HG03565 (cell line): Measurements from ENCODE around the gene SEC22B.
A peak's percentile ranks its signal among the peaks of the same experiment; 100 is the strongest.
"Not testable (repeated sequence)": the region's sequence is repeated elsewhere in the genome, so short reads cannot be mapped to it uniquely, and the experiment has no call there.

Experiments
- ATAC-seq: cut with Tn5 transposase; IDR thresholded peaks from one replicate; pipeline ENCODE4 v1.9.1; 2021; ENCODE audit warnings: mild to moderate bottlenecking, moderate library complexity; ENCODE audit not compliant: unreplicated experiment

Gene SEC22B

DNA sequence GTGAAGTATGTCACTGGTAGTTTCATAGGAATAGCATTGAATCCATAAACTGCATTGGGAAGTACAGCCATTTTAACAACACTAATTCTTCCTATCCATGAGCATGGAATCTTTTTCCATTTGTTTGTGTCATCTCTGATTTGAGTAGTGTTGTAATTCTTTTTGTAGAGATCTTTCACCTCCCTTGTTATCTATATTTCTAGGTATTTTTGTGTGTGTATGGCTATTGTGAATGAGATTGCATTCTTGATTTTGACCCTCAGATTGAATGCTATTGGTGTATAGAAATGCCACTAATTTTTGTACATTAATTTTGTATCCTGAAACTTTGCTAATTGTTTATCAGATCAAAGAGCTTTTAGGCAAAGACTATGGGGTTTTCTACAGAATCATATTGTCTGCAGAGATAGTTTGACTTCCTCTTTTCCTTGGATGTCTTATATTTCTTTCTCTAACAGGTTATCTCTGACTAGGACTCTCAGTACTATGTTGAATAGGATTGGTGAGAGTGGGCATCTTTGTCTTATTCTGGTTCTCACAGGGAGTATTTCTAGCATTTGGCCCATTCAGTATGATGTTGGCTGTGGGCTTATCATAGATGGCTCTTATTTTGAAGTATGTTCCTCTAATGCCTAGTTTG lies 26.8 kb downstream of the SEC22B start:
- ATAC-seq: not testable (repeated sequence)

DNA sequence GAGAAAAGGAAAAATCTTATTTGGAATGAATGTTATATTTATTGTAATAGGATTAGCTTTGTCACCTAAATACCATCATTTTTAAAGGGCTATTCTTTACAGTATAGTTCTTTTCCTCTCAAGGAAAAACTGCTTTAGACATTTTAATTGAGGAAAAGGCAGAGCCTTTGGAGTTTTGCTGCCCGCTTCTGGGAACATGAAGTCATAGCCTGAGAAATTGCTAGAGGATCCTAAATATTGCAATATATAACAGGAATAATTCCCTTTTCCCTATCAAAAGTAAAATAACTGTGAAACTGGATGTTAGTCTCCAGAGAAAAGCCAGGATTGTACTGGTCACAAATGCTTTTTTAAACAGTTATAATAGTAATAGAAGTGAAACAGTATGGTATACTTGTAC lies 30.5 kb downstream of the SEC22B start:
- not testable (repeated sequence) for ATAC-seq

DNA sequence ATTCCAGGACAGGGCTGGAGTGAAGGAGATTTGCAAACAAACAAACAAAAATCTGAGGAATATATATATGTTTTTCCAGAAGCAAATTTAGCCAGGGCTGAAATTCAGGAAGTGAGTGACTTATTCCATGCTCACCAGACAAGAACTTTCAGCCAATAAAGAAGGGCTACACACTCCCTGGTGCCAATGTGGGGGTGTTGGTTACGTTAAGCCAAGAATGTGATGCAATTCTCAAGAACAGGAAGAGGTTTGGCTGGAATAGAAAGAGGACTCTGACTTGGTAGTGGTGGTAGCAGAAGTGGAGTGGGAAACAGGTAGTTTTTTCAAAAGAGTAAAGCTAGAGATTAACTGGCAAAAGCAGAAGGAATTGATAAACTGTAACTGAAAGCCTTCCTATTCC lies 31.7 kb downstream of the SEC22B start:
- not testable (repeated sequence) for ATAC-seq

DNA sequence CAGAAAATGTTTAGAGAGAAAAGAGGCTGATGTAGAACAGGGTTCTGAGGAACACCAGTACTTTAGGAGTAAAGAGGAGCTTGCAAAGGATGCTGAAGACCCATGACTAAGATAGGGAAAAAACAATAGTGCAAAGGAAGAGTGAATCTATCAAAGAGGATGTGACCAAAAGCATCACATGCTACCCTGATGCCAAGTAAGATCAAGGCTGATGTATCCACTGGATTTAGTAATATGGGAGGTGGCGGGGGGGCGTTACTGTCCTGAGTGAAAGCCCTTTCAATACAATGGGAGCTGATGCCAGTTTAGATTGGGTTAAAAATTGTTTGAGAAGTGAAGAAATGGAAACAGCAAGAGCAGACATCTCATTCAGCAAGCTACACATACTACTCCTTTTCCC lies 32.2 kb downstream of the SEC22B start:
- not testable (repeated sequence) for ATAC-seq

DNA sequence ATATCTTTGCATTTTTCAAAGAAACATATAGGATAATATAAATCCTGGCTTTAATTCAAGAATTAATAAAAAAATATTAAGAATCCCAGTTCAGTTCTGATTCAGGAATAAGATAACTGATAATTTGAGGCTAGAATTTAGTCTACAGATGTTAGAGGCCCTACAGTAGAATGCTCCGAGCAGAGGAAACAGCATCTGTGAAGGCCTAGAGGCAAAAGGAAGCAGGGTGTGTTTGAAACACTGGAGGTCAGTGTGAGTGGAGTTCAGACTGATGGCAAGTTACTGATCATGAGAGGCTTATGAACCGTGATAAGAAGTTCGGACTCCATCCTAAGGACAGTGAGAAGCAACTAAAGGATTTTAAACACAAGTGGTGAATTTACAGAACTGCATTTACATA lies 33.0 kb downstream of the SEC22B start:
- ATAC-seq: not testable (repeated sequence)

DNA sequence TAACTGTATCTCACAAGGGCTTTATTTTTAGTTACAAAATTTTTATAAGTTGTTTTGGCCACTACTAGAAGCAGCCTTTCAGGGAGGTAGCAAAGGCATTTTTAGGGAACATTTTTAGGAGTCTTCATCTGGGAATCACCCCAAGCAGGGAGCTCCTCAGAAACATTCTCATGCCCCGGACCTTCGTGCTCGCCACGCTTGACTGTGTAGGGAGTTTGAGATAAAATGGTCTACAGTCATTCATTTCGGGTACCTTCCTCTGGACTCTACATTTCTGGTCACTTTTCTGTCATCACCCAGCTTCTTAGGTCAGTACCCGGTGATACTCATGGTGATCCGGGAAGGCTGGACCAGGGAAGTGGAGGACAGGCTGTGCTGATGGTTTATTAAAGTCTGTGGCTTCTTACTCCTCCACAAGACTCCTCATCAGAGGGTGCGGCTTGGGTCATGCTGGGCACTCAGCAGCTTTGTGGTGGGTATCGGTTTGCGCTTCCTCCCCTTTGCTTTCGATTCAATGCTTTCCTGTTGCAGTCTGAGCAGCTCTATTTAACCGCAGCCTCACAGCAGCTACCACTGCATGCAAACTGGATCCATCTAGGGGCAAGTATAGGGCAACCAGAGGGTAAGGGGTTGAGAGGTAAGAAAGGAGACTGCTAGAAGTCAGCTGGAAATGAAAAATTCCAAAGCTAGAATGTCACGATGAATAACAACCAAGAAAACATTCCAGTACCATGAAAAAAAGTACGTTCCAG lies 33.6 kb downstream of the SEC22B start:
- ATAC-seq: peak; percentile 91

DNA sequence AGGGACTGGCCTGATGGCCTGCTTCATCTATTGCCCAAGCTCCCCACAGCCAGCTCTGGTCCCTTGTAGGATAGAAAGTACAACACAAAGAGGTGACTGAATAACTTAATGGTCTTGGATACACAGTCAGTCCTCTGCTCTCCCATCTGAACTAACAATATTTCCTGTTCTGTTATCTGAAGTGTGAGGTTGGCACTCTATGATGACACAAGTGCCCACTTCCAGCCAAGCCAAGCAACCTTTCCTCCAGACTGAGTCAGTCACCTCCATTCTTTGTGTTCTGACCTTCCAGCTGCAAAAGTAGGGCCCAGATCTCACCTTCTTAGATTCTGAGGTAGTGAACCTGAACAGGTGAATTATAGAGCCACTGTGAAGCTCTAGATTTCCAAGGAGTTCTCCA lies 34.5 kb downstream of the SEC22B start:
- not testable (repeated sequence) for ATAC-seq

DNA sequence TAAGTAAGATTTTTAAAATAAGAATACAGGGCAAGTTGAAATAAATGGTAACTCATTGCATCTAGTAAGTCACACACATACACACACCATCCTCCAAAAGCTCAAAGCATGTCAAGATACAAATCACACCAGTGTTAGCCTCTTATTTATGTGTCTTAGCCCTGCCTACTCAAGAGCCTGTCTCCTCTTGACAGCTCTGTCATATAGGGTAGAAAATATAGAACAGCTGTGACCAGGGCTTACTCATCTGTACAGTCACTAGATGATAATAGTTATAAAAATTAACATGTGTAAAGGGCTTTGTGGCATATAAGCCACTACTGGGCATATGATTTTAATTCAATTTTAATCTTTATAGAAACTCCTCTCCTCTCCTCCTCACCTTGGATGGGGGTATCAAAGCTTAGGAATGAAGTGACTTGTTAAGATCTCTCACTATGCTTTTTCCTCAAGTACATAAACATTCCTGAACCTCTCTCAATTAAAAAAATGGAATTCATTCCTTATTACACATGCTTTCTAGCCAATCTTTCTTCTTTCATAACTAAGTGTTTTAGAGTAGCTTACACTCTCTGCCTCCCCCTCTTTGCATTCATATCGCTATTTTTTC lies 35.6 kb downstream of the SEC22B start:
- ATAC-seq: not testable (repeated sequence)

DNA sequence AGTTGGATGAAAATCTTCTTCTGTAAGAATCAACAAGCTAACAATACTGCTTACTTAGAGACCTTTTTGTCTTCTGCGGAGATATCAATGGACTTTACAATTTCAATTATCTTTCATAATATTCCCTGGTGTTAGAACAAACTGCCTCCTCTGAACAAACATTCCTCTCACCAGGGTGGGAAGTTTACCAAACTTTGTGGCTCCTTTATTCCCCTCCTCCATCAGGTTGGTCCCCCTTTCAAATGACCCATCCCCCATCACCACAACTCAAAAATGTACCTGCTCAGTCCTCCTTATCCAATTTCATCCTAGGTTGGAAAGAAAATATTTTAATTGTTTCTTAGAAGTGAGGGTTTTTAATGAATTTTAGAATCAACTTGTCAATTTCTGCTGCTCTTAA lies 40.2 kb downstream of the SEC22B start:
- ATAC-seq: not testable (repeated sequence)

DNA sequence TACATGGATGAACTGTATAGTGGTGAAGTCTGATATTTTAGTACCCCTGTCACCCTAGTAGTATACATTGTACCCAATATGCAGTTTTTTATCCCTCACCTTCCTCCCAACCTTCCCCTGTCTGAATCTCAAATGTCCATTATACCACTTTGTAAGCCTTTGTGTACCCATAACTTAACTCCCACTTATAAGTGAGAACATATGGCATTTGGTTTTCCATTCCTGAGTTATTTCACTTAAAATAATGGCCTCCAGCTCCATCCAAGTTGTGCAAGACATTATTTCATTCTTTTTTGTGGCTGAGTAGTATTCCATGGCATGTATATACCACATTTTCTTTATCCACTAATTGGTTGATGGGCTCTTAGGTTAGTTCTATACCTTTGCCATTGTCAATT lies 42.4 kb downstream of the SEC22B start:
- ATAC-seq: not testable (repeated sequence)

DNA sequence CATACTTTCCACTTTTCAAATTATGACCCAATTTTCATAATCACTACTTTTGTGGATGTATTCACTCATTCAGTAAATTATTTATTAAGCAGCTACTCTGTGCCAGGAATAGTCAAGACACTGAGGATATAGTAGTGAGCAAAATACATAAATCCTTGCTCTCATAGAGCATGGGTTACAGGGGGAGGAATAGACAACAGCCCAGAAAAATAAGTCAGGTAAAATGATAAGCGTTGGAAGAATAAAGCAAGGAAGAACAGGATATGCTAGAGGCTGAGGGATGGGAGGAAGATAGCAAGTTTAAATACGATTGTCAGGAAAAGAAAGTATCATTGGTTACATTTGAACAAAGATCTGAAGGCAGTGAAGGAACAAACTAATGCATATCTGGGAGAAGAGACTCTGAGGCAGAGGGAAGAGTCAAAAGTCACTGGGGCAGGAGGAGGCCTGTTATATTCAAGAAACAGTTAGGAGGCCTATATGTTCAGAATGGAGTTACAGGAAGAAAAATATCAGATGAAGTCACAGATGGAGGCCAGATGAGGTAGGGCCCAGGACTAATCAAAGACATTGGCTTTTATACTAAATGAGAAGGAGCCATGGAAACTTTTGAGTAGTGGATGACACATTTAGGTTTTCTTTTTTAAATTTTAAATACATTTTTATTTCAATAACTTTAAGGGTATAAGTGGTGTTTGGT lies 42.9 kb downstream of the SEC22B start:
- ATAC-seq: no peak

DNA sequence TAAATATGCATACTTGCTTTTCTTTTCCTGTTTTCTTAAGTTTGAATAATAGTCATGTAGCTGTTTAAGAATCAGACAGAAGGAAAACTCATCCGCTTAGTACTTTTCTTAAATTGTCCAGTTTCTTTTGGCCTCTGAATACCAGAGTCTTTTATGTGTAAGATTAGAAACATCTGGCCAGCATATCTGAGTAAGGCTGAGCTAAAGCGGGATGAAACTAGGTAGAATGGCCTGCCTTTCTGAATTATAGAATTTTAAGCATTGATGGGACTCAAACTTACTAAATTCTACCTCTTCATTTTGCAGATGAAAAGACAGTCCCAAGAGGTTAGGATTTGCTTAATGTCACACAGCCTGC lies 43.9 kb downstream of the SEC22B start:
- ATAC-seq: not testable (repeated sequence)

DNA sequence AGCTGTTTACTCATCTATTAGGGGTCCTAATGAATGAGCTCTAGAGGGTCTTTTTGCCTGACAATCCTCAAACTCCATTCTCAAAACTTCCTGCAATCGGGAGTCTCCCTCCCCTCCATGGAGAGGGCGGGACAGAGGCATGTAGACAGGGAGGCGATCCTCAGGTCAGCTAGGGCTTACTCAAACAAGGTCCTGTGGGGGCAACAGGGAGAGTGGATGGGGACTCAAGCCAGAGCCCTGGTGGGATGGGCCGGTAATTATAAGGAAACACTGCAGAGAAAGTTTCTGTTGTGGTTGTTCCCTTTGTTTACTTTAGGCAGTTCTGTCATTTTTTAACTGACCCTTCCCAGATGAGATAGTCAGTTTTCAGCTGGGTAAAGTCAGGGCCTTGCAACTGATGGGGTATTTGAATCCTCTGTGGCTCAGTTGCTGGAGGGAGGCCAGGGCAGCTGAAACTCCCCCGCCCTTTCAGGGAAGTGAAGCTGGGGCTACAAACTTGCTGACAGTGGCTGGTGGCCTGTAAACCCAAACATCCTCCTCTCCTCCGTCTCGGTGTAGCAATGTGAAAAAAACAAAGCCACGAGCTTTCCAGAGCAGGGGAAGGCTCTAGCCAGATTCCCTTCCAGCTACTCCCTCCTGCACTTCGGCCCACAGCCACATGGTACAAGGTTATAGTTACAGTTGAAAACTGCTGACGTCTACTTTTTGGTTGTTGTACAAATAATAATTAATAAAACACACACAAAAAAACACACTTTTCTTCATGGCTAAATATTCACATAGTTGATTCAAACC lies 44.5 kb downstream of the SEC22B start:
- ATAC-seq: peak; percentile 59

DNA sequence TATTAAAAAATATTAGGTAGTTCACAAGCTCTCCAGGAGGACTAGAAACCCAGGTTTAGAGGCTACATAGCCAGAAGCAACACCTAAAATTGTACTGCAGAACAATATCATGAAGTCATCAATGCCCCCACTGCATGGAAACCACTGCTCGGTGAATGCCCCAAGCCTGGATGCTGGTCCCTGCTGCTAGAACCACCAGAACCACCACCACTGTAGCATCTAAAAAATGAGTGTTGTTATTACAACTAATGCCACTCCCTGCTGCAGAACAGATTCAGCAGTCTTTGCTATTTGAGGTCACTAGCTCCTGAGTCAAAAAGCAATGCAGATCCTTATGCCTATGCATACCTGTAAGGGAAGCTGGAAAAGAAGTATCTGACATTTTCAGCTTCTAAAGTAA lies 48.4 kb downstream of the SEC22B start:
- not testable (repeated sequence) for ATAC-seq

DNA sequence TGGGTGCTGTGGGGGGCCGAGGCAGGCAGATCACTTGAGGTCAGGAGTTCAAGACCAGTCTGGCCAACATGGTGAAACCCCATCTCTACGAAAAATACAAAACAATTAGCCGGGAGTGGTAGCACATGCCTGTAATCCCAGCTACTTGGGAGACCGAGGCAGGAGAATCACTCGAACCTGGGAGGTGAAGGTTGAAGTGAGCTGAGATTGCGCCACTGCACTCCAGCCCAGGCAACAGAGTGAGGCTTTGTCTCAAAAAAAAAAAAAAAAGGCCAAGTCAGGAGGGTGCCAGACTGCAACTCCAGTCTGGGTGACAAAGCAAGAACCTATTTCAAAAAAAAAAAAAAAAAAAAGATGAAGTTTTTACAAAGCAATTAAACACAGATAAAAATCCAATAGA lies 50.1 kb downstream of the SEC22B start:
- not testable (repeated sequence) for ATAC-seq

DNA sequence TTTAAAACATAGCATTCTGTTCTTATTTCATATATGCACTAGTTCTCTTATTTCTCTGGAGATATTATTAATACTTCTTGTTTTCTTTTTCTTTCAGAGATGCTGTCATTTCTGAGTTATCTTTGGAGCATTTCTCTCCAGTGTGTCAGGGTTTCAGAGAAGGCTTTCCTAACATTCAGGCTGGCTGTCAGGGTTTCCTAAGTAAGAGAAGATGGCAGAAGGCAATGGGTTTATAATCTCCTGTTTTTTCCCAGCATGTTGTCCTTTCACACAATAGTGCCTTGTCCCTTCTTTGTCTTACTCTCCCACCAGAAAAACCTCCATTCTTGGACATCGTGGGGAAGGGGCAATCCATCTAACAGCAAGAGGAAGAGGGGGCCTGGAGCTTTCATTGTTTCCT lies 51.7 kb downstream of the SEC22B start:
- not testable (repeated sequence) for ATAC-seq

DNA sequence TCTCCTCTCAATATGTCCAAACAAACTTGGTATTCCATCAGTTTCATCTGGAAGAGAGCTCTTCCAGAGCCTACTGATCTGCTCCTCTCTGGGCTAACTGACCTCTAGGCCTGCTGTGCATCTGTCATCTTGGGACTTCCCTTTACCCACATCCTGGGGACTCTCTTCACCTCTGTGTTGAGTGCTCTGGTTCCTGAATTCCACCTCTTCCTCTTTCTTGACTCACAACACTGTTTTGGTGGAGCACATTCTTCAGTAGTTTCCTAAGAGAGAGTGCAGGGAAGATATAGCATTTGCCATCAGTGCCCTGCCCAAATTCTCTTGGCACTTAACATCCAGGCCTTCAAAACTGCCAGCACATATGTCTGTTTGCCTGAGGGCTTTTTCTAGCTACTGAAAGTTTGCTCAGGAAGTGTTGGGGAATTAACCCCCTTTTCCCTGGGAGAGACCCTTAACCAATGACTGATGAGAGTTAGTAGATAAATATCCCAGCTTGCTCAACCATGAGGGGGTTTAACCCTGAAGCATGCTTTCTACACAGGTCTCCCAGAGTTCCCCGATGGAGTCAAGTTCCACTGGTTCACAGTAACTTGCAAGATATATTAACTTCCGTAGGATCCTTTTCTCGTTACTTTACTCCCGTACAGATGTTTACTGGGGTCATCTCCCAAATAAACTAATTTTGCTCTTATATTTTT lies 52.4 kb downstream of the SEC22B start:
- ATAC-seq: peak; percentile 33

DNA sequence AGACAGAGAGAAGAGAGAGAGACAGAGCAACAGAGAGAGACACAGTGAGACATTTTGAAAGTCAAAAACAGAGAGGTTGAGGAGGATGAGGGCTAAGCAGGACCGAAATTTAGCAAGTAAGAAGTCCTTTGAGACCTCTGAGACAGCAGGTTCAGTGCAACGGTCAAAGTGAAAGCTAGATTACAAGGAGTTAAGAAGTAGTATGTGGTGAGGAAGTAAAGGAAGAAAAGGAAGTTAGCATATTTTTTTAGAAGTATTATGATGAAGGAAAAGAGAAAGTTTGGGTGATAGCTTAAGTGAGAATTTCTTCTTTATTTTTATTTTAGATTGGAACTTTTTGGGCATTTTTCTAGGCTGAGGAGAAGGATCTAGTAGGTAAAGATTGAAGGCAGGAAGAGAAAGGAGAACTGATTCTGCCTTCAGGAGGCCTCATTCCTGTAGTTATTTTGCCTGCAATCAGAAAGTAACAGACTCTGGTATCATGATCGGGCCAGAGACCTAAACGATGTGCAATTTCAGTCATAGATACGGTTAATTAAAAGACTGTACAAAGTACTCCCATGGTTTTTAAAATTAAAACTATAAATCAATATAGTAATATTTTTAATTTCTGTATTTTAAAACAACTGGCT lies 53.9 kb downstream of the SEC22B start:
- ATAC-seq: peak; percentile 57

DNA sequence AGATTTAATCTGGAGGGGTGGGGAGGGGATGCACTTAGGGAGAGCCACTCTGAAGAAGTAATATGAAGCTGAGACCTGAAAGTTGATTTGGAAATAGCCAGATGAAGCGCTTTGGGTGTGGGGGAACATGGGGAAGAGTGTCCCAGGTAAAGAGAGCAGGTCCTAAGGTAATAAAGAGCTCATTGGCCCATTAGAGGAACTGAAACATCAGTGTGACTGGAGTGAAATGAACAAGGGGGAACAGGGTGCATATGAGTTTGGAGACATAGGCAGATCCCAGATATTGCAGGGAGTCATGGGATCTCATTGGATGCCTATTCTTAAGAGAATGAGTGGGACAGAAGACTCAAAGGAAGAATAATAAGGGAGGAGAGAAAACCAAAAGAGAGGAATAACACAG lies 54.5 kb downstream of the SEC22B start:
- ATAC-seq: not testable (repeated sequence)

DNA sequence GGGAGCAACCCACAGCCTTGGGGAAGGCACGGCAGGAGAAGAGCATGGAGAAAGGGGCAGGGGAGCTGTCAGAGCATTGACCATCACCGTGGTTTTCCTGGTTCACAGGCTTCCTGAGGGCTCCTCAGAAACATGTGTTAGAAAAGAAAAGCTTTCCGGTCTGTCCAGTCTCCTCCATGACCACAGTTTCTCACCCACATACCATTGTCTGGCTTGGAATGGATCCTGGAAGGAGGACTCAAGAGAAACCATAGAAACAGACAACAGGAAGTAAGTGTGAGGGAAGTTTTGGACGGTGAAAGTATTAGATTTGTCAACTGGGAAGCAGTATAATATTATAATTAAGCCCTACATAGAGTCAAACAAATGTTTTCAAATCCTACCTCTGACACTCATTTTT lies 55.8 kb downstream of the SEC22B start:
- not testable (repeated sequence) for ATAC-seq
